Epithelial cell of prostate (primary cell): ENCODE results near the gene SYT11.

Experiments used
- DNase-seq: peaks from one replicate; pipeline ENCODE4 v3.0.0-alpha.2; 2011; ENCODE audit warnings: low read depth, low spot score
- H3K27ac ChIP-seq: fragments of 450-650 bp; 2 replicates; pipeline ENCODE4 v1.5.1; 2017; ENCODE audit warnings: mild to moderate bottlenecking

Gene SYT11

GRCh38 chr1:155859881-155860871, 809 bp downstream of the SYT11 start:
- DNase-seq = no peak
- H3K27ac ChIP-seq = no peak overlapping the region

GRCh38 chr1:155860970-155861510, 1.7 kb downstream of the SYT11 start:
- DNase-seq = no peak
- no peak overlapping the region for H3K27ac ChIP-seq

GRCh38 chr1:155861896-155862295, 2.5 kb downstream of the SYT11 start:
- H3K27ac ChIP-seq = no peak overlapping the region
- no peak for DNase-seq

- no peak overlapping the region for H3K27ac ChIP-seq
- no peak for DNase-seq
Observed at GRCh38 chr1:155864393-155864792, 5.0 kb downstream of the SYT11 start.

- no peak for DNase-seq
- no peak overlapping the region for H3K27ac ChIP-seq
Observed at GRCh38 chr1:155867766-155868165, 8.4 kb downstream of the SYT11 start.

- no peak for DNase-seq
Observed at GRCh38 chr1:155871390-155871789, 12.0 kb downstream of the SYT11 start.

GRCh38 chr1:155872527-155872926, 13.2 kb downstream of the SYT11 start:
- no peak for DNase-seq
- H3K27ac ChIP-seq = no peak overlapping the region

More at GRCh38 chr1:155871390-155871789, 12.0 kb downstream of the SYT11 start:
- H3K27ac ChIP-seq = no peak overlapping the region

GRCh38 chr1:155873860-155874259, 14.5 kb downstream of the SYT11 start:
- no peak overlapping the region for H3K27ac ChIP-seq
- peak; percentile 48 for DNase-seq

- H3K27ac ChIP-seq = no peak overlapping the region
- DNase-seq = no peak
Observed at GRCh38 chr1:155877945-155878344, 18.6 kb downstream of the SYT11 start.

- DNase-seq = no peak
- no peak overlapping the region for H3K27ac ChIP-seq
Observed at GRCh38 chr1:155880251-155880650, 20.9 kb downstream of the SYT11 start.

GRCh38 chr1:155880950-155881349, 21.6 kb downstream of the SYT11 start:
- DNase-seq = no peak
- no peak overlapping the region for H3K27ac ChIP-seq

- no peak overlapping the region for H3K27ac ChIP-seq
- DNase-seq = no peak
Observed at GRCh38 chr1:155882235-155882634, 22.9 kb downstream of the SYT11 start.

GRCh38 chr1:155882766-155883165, 23.4 kb downstream of the SYT11 start:
- DNase-seq = no peak
- H3K27ac ChIP-seq = no peak overlapping the region

- no peak overlapping the region for H3K27ac ChIP-seq
- DNase-seq = no peak
Observed at GRCh38 chr1:155884031-155884960, 24.9 kb downstream of the SYT11 start.

- DNase-seq = no peak
- H3K27ac ChIP-seq = no peak overlapping the region
Observed at GRCh38 chr1:155884982-155885381, 25.6 kb downstream of the SYT11 start.

GRCh38 chr1:155888481-155888880, 29.1 kb downstream of the SYT11 start:
- no peak for DNase-seq
- H3K27ac ChIP-seq = no peak overlapping the region

GRCh38 chr1:155889566-155889965, 30.2 kb downstream of the SYT11 start:
- no peak for DNase-seq
- H3K27ac ChIP-seq = no peak overlapping the region

- no peak for DNase-seq
- H3K27ac ChIP-seq = no peak overlapping the region
Observed at GRCh38 chr1:155890251-155890650, 30.9 kb downstream of the SYT11 start.

GRCh38 chr1:155892796-155893195, 33.4 kb downstream of the SYT11 start:
- H3K27ac ChIP-seq = peak overlapping the region; percentile 98

GRCh38 chr1:155893389-155894142, 34.2 kb downstream of the SYT11 start:
- DNase-seq = peak; percentile 54

More at GRCh38 chr1:155892796-155893195, 33.4 kb downstream of the SYT11 start:
- DNase-seq = no peak

More at GRCh38 chr1:155893389-155894142, 34.2 kb downstream of the SYT11 start:
- H3K27ac ChIP-seq = peak overlapping the region; percentile 98
